Left lung (tissue), 10 donors: ENCODE results near the gene STMP1. TPM values are rescaled to one million over a fixed set of nuclear protein-coding genes. Genes with fewer than 3 reads are reported as not detected.

ENCODE experiments used
- ATAC-seq: fragments of 200-7000 bp; cut with Tn5 transposase; one replicate; pipeline ENCODE4 v1.9.1; 2020; ENCODE audit warnings: moderate library complexity
- DNase-seq, 4 donors: peaks; one replicate each; pipeline ENCODE4 v3.0.0-alpha.2; 2013 to 2020
- H3K27ac ChIP-seq, 2 donors: fragments of 200-600 bp; sonication (generic) in 1 of 2; one replicate each; pipeline versions ENCODE4 v1.5.0 to v1.8.0; 2020 to 2021
- H3K27me3 ChIP-seq, 2 donors: fragments of 200-600 bp; sonication (generic) in 1 of 2; one replicate each; pipeline versions ENCODE4 v1.5.0 to v1.8.0; 2020 to 2021
- H3K36me3 ChIP-seq, 2 donors: fragments of 200-600 bp; sonication (generic) in 1 of 2; one replicate each; pipeline versions ENCODE4 v1.5.0 to v1.8.0; 2020 to 2021
- H3K4me1 ChIP-seq, 2 donors: fragments of 200-600 bp; one replicate each; pipeline ENCODE4 v1.8.0; 2021
- H3K4me3 ChIP-seq, 2 donors: fragments of 200-600 bp; sonication (generic) in 1 of 2; one replicate each; pipeline versions ENCODE4 v1.5.0 to v1.8.0; 2020 to 2021; ENCODE audit warnings: mild to moderate bottlenecking in 1 of 2
- H3K9me3 ChIP-seq, 2 donors: fragments of 200-600 bp; sonication (generic) in 1 of 2; one replicate each; pipeline versions ENCODE4 v1.5.0 to v1.8.0; 2020 to 2021
- intact Hi-C, 2 donors: fragments of 100-400 bp; cut with DNase I; formaldehyde crosslinking; loops; one replicate each; pipeline versions ENCODE4 v1.11.2 to v1.14.2; 2022
- polyA plus RNA-seq, 6 donors: library from polyadenylated mRNA; unstranded; fragments of 120-200 nt; gene quantifications; one replicate each; pipeline ENCODE4 v1.2.1, GENCODE V29; 2013; ENCODE audit not compliant: insufficient read length in 6 of 6
- total RNA-seq, 2 donors: library from RNA; stranded (reverse); fragmentation: NEBNext Ultra II Directional; extraction: Animal tissue kit (Norgen Biotek cat#: 25700); gene quantifications; one replicate each; pipeline ENCODE4 v1.2.1, GENCODE V29; 2021
- TF ChIP-seq, protein P1 (sequence below), 2 donors: fragments of 200-600 bp; sonication (generic) in 1 of 2; IDR thresholded peaks; one replicate each; pipeline versions ENCODE4 v1.5.0 to v1.8.0; 2021; ENCODE audit warnings: antibody characterized with exemption in 2 of 2
- donor health status: DM: no; HTN: yes; CAD: no.
- donor health status: DM: no; HTN: no; CAD: no.

Gene STMP1
- total and polyA plus RNA-seq, 8 donors = 35.0 to 81.6 (median 70.0) TPM

DNA sequence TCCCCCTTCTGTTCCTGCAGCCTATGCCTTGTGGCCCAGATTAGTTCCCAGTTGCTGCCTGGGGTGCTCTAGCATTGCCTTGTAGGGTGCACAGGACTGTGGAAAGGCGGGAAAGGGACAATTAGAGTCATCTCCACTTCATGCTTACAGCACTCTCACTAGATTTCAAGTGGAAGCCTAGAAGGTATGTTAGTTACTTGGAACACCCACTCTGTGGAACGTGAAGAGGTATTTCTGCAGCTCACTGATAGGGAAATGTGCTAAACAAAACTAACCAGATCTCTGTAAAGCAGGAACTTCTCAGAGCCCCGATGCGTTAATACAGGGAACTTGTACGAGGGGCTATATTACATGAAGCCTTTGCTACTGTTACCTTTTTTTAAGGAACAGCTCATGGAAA, 19.4 kb downstream of the STMP1 start:
- Histone ChIP-seq H3K9me3 (no peaks in the 10 kb centered on the region), H3K27ac (no peak overlapping the region), H3K4me1 (no peaks in the 10 kb centered on the region), H3K27me3 (no peaks in the 10 kb centered on the region), H3K4me3 (no peak overlapping the region), H3K36me3 (peaks cover 0 to 23% of the 10 kb centered on the region in 2 donors)
- intact Hi-C loops = no loop called here
- peak; percentile 78 for ATAC-seq
- DNase-seq = no peak
- TF ChIP-seq, protein P1, sequence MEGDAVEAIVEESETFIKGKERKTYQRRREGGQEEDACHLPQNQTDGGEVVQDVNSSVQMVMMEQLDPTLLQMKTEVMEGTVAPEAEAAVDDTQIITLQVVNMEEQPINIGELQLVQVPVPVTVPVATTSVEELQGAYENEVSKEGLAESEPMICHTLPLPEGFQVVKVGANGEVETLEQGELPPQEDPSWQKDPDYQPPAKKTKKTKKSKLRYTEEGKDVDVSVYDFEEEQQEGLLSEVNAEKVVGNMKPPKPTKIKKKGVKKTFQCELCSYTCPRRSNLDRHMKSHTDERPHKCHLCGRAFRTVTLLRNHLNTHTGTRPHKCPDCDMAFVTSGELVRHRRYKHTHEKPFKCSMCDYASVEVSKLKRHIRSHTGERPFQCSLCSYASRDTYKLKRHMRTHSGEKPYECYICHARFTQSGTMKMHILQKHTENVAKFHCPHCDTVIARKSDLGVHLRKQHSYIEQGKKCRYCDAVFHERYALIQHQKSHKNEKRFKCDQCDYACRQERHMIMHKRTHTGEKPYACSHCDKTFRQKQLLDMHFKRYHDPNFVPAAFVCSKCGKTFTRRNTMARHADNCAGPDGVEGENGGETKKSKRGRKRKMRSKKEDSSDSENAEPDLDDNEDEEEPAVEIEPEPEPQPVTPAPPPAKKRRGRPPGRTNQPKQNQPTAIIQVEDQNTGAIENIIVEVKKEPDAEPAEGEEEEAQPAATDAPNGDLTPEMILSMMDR (IDR thresholded peaks at IDR 0.05) = no peak

DNA sequence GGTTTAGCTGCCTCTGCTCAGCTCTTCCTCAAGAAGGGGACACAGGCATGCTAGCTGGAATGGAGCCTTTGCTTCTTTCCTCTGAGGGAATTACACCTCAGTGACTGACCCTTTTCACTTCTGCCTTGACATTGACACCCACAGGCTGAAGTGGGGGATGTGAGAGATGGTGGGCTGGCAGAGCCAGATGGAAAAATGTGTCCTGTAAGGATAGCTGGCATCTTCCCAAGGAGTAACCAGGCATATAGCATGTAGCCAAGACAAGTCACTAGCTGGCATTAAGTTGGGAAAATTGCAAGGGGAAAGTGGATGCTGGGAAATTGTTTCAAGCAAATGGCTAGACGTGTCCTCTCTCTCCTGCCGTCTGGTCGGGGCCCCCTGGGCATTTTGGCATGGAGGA, 19.9 kb downstream of the STMP1 start:
- Histone ChIP-seq H3K9me3 (no peaks in the 10 kb centered on the region), H3K27ac (no peak overlapping the region), H3K36me3 (peaks cover 0 to 21% of the 10 kb centered on the region in 2 donors), H3K27me3 (no peaks in the 10 kb centered on the region), H3K4me3 (no peak overlapping the region), H3K4me1 (no peaks in the 10 kb centered on the region)
- DNase-seq (no peak), ATAC-seq (no peak)
- intact Hi-C loops = no loop called here
- TF ChIP-seq, protein P1 (IDR thresholded peaks at IDR 0.05) = no peak

DNA sequence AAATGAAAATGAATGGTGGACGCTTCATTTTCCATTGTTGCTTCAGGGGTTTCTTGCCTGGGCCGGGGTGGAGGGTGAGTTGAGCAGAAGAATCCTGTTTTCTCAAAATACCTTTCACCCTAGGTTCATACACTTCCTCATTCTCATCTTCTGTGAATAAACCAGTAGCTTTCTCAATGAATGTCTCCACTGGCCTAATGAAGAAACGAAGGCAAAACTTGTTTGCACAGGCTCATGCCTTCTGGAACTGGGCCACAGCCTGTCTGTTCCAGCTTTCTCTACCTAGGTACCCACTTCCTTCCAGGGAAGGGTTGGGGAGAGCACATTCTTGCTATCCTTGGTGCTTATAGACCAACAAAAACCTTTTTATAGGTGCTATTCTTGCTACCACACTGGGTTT, 21.3 kb downstream of the STMP1 start:
- DNase-seq (no peak), ATAC-seq (no peak)
- H3K4me3 ChIP-seq = no peak overlapping the region
- TF ChIP-seq, protein P1 (IDR thresholded peaks at IDR 0.05) = no peak
- H3K27me3 ChIP-seq = no peaks in the 10 kb centered on the region
- H3K27ac ChIP-seq = no peak overlapping the region
- H3K9me3 ChIP-seq = no peaks in the 10 kb centered on the region
- H3K36me3 ChIP-seq = peaks cover 0 to 14% of the 10 kb centered on the region in 2 donors
- intact Hi-C loops = no loop called here
- no peaks in the 10 kb centered on the region for H3K4me1 ChIP-seq

DNA sequence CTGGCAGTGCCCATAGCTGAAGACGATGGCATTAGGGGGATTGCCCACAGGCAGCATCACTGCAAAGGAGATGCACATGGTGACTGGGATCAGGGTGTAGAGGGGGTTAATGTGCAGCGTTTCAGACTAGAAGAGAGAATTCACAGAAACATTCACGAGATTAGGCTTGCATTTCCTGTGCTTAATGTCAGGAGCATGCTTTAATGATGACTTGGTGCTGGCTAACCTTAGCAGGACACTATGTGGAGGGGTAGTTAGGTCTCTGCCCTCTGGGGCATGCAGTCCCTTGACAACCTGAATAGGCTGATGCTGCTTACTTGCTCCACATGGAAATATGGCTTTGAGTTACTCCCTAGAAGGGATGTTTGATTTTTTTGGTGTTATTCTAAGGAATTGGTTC, 21.8 kb downstream of the STMP1 start:
- Histone ChIP-seq H3K36me3 (peaks cover 0 to 11% of the 10 kb centered on the region in 2 donors), H3K4me1 (no peaks in the 10 kb centered on the region), H3K27ac (no peak overlapping the region), H3K4me3 (no peak overlapping the region), H3K9me3 (no peaks in the 10 kb centered on the region), H3K27me3 (no peaks in the 10 kb centered on the region)
- TF ChIP-seq, protein P1 (IDR thresholded peaks at IDR 0.05) = no peak
- no peak for ATAC-seq
- no peak for DNase-seq
- intact Hi-C loops = no loop called here

DNA sequence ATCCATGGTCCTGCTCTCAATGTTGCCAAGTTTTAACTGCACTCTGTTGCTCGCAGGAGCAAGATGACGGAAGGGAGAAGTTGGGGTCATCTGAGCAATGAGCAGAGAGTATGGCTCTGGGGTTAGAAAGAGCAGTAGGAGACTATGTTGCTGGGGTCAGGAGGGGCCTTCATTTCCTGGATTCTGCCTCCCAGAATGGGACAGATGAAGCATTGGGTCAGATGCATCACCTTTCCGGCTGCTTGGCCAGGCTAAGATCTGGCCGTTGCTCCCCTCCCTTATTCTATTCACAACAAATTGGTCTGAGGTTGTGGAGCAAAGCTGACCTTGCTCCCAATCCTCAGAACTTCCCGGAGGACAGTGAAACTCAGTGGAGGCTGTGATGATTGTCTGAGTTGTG, 22.4 kb downstream of the STMP1 start:
- Histone ChIP-seq H3K9me3 (no peaks in the 10 kb centered on the region), H3K27me3 (no peaks in the 10 kb centered on the region), H3K36me3 (peaks cover 0 to 11% of the 10 kb centered on the region in 2 donors), H3K27ac (no peak overlapping the region), H3K4me1 (no peaks in the 10 kb centered on the region), H3K4me3 (no peak overlapping the region)
- ATAC-seq = no peak
- TF ChIP-seq, protein P1 (IDR thresholded peaks at IDR 0.05) = no peak
- DNase-seq = no peak
- intact Hi-C loops = no loop called here
